B cell (primary cell): ENCODE measurements around the gene MPIG6B.

Experiments used
- EZH2 ChIP-seq: IDR thresholded peaks from 2 replicates; pipeline ENCODE4 v1.6.1; 2012; ENCODE audit warnings: borderline replicate concordance, low read depth, mild to moderate bottlenecking, moderate library complexity, low read length; ENCODE audit not compliant: insufficient read depth, poor library complexity, severe bottlenecking
- TF ChIP-seq, protein P1 (sequence below): fragments of 200-600 bp; IDR thresholded peaks from one replicate; pipeline ENCODE4 v1.8.0; 2022; ENCODE audit warnings: antibody characterized with exemption, mild to moderate bottlenecking

- TF ChIP-seq, protein P1, sequence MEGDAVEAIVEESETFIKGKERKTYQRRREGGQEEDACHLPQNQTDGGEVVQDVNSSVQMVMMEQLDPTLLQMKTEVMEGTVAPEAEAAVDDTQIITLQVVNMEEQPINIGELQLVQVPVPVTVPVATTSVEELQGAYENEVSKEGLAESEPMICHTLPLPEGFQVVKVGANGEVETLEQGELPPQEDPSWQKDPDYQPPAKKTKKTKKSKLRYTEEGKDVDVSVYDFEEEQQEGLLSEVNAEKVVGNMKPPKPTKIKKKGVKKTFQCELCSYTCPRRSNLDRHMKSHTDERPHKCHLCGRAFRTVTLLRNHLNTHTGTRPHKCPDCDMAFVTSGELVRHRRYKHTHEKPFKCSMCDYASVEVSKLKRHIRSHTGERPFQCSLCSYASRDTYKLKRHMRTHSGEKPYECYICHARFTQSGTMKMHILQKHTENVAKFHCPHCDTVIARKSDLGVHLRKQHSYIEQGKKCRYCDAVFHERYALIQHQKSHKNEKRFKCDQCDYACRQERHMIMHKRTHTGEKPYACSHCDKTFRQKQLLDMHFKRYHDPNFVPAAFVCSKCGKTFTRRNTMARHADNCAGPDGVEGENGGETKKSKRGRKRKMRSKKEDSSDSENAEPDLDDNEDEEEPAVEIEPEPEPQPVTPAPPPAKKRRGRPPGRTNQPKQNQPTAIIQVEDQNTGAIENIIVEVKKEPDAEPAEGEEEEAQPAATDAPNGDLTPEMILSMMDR, result no peak
- no peak for TF ChIP-seq EZH2
Observed at GRCh38 chr6:31676322-31676903, 46.8 kb upstream of the MPIG6B start.
